PC-3 (cell line): ENCODE data around the gene PPARG. TPM values are rescaled to one million over a fixed set of nuclear protein-coding genes. Genes with fewer than 3 reads are reported as not detected.

Experiments
- ATAC-seq: fragments of 200-7000 bp; cut with Tn5 transposase; 2 replicates; pipeline ENCODE4 v1.9.1; 2020; ENCODE audit warnings: mild to moderate bottlenecking, moderate library complexity
- BruUV-seq: library from RNA; stranded (reverse); fragments of 400-500 nt; replicated peaks from 2 replicates; lab custom pipeline; 2021; lab: Mats Ljungman, UMichigan
- CTCF ChIA-PET: fragments of 300-600 bp; sonication (Branson Sonifier 250); formaldehyde crosslinking; loops from one replicate; lab custom pipeline; 2022; ENCODE audit warnings: antibody characterized with exemption; lab: Charles Lee
- POLR2A ChIA-PET: fragments of 300-600 bp; sonication (Branson Sonifier 250); formaldehyde crosslinking; loops from one replicate; lab custom pipeline; 2022; ENCODE audit warnings: antibody characterized with exemption; ENCODE audit not compliant: unreplicated experiment; lab: Charles Lee
- DNase-seq: peaks from one replicate; pipeline ENCODE4 v3.0.0-alpha.2; 2015
- H2AFZ ChIP-seq: fragments of 300-600 bp; sonication (generic); 2 replicates; pipeline ENCODE4 v1.6.0; 2016; ENCODE audit warnings: antibody characterized with exemption, low read length
- H3F3A ChIP-seq: fragments of 300-600 bp; sonication (generic); one replicate; pipeline ENCODE4 v1.6.0; 2017; ENCODE audit warnings: antibody characterized with exemption, low read length, control low read depth, mild to moderate bottlenecking; ENCODE audit not compliant: unreplicated experiment
- H3K27ac ChIP-seq: fragments of 300-600 bp; sonication (generic); 2 replicates; pipeline ENCODE4 v1.5.1; 2016; ENCODE audit warnings: mild to moderate bottlenecking, low read length
- H3K27me3 ChIP-seq: fragments of 300-600 bp; sonication (generic); 2 replicates; pipeline ENCODE4 v1.6.1; 2016; ENCODE audit warnings: low read length, mixed read lengths
- H3K36me3 ChIP-seq: fragments of 300-600 bp; sonication (generic); 2 replicates; pipeline ENCODE4 v1.6.1; 2016; ENCODE audit warnings: low read depth, mixed run types, low read length, mixed read lengths
- H3K4me1 ChIP-seq: fragments of 300-600 bp; sonication (generic); 2 replicates; pipeline ENCODE4 v1.5.1; 2016; ENCODE audit warnings: low read length; ENCODE audit not compliant: insufficient read depth
- H3K4me2 ChIP-seq: fragments of 300-600 bp; sonication (generic); 2 replicates; pipeline ENCODE4 v1.6.0; 2016; ENCODE audit warnings: low read length
- H3K4me3 ChIP-seq: fragments of 300-600 bp; sonication (generic); 2 replicates; pipeline ENCODE4 v1.5.1; 2016; ENCODE audit warnings: mild to moderate bottlenecking, low read length, mixed read lengths
- H3K79me2 ChIP-seq: fragments of 300-600 bp; sonication (generic); 2 replicates; pipeline ENCODE4 v1.6.1; 2017; ENCODE audit warnings: low read length, mixed read lengths
- H3K9ac ChIP-seq: fragments of 300-600 bp; sonication (generic); 2 replicates; pipeline ENCODE4 v1.6.0; 2016; ENCODE audit warnings: mild to moderate bottlenecking, low read length
- H3K9me2 ChIP-seq: fragments of 300-600 bp; sonication (generic); replicated peaks from 2 replicates; pipeline ENCODE4 v1.6.1; 2016; ENCODE audit warnings: mixed run types, low read length, mixed read lengths
- H3K9me3 ChIP-seq: fragments of 300-600 bp; sonication (generic); 2 replicates; pipeline ENCODE4 v1.6.1; 2016; ENCODE audit warnings: low read length, mixed read lengths
- H4K20me1 ChIP-seq: fragments of 300-600 bp; sonication (generic); 2 replicates; pipeline ENCODE4 v1.6.1; 2016; ENCODE audit warnings: low read length, mixed read lengths
- EZH2 ChIP-seq: fragments of 300-600 bp; sonication (generic); IDR thresholded peaks from one replicate; pipeline ENCODE4 v1.6.1; 2017; ENCODE audit warnings: antibody characterized with exemption, mild to moderate bottlenecking, low read length; ENCODE audit not compliant: unreplicated experiment
- EZH2phosphoT487 ChIP-seq: fragments of 300-600 bp; sonication (generic); IDR thresholded peaks from 2 replicates; pipeline ENCODE4 v1.6.1; 2018; ENCODE audit warnings: mild to moderate bottlenecking, antibody characterized with exemption, low read length, borderline replicate concordance
- intact Hi-C: fragments of 100-400 bp; cut with micrococcal nuclease; formaldehyde crosslinking; loops from 2 replicates; pipeline ENCODE4 v1.9.0; 2023
- total RNA-seq: library from RNA; depleted of rRNA; stranded (reverse); fragments of >200 nt; gene quantifications from 2 replicates; pipeline ENCODE4 v1.2.3, GENCODE V29; 2014
- TF ChIP-seq, protein P1 (sequence below): fragments of 300-600 bp; sonication (generic); conservative IDR thresholded peaks from 2 replicates; pipeline ENCODE4 v1.5.1; 2017; ENCODE audit warnings: antibody characterized with exemption, low read depth, mild to moderate bottlenecking, low read length

The PPARG gene
- total RNA-seq, 1 experiment from 2014 or later, result 250 TPM

DNA sequence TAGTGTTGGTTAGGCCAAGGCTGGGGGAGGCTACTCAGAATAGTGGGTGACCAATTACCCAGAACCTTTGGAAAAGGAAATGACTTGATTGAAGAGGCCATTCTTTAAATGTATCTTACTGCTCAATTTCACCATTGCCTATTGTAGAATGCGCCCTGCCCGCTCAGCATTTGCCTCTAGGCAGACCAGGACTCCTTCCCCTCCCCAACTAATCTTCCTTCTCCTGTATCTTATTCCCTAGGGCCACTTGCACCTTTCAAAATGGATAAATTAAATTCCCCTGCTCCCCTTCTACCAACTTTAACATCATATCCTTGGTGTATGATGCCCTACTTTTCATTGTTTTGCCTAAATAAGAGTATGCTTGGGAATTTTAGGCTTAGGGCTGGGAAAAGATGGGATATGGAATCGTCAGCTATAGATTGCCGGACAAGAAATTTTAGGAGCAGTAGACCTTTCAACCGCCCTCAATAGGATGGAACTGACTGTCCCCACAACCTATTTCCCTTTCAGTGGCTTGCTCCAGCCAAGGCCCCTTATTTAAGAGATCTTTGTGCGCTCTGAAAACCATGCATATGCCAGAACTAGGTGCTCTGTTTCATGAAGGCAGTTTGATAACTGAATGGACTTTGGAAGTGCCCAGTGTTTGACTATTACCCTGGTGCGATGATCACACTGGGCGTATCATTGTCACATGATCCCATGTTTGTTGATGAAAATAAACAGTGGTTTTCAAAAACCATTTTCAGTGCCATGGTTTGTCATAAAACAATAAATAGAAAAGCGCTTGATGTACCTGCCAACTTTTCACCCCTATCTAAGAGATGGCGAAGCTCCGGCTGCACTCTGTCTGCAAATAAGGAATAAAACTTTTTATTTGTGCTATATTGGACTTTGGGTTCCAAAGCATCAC is 121.1 kb downstream of the PPARG start:
- no peak overlapping the region for H3K4me3 ChIP-seq
- DNase-seq, result no peak
- H3K9me3 ChIP-seq, result no peaks in the 10 kb centered on the region
- H3F3A ChIP-seq, result peaks cover 29% of the 10 kb centered on the region
- no peak overlapping the region for H3K9ac ChIP-seq
- H3K27me3 ChIP-seq, result no peaks in the 10 kb centered on the region
- BruUV-seq, result TSS peak; percentile 20
- peaks cover 30% of the 10 kb centered on the region for H3K4me1 ChIP-seq
- no peak; the same call in 1 of the 2 replicates for ATAC-seq
- H2AFZ ChIP-seq, result no peak overlapping the region
- H3K79me2 ChIP-seq, result no peaks in the 10 kb centered on the region
- CTCF ChIA-PET, result no interaction called here
- no peak overlapping the region for H3K4me2 ChIP-seq
- POLR2A ChIA-PET, result no interaction called here
- peak overlapping the region; percentile 19 for H3K27ac ChIP-seq
- TF ChIP-seq EZH2phosphoT487 (no peak), EZH2 (no peak)
- TF ChIP-seq, protein P1, sequence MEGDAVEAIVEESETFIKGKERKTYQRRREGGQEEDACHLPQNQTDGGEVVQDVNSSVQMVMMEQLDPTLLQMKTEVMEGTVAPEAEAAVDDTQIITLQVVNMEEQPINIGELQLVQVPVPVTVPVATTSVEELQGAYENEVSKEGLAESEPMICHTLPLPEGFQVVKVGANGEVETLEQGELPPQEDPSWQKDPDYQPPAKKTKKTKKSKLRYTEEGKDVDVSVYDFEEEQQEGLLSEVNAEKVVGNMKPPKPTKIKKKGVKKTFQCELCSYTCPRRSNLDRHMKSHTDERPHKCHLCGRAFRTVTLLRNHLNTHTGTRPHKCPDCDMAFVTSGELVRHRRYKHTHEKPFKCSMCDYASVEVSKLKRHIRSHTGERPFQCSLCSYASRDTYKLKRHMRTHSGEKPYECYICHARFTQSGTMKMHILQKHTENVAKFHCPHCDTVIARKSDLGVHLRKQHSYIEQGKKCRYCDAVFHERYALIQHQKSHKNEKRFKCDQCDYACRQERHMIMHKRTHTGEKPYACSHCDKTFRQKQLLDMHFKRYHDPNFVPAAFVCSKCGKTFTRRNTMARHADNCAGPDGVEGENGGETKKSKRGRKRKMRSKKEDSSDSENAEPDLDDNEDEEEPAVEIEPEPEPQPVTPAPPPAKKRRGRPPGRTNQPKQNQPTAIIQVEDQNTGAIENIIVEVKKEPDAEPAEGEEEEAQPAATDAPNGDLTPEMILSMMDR, result no peak
- no peaks in the 10 kb centered on the region for H3K9me2 ChIP-seq
- intact Hi-C loops, result no loop called here
- no peaks in the 10 kb centered on the region for H4K20me1 ChIP-seq
- peaks cover 81% of the 10 kb centered on the region for H3K36me3 ChIP-seq

DNA sequence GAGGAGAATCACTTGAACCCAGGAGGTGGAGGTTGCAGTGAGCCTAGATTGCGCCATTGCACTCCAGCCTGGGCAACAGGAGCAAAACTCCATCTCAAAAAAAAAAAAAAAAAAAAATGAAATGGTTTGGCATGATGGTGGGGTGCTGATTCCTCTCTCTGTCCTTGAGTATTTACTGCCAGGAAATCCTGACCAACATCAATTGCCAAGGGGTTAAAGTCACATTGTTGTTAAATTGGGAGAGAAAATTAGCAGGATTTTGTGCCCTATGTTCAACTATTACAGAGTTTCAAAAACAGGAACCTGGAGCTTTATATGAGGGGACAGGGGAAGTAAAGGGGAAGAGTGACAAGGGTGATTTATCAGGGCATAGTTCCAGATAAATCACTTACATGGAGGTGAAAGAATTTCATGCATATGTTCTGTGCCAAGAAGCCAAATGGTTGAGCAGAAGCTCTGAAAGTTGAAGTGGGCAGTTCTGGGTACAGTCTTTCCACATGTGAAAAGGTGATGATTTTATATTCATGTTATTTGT is 124.9 kb downstream of the PPARG start:
- H3K36me3 ChIP-seq, result peaks cover 80% of the 10 kb centered on the region
- no peak overlapping the region for H2AFZ ChIP-seq
- no peak overlapping the region for H3K4me2 ChIP-seq
- CTCF ChIA-PET, result no interaction called here
- H3F3A ChIP-seq, result peaks cover 20% of the 10 kb centered on the region
- ATAC-seq (no peak), DNase-seq (no peak)
- H3K9me2 ChIP-seq, result no peaks in the 10 kb centered on the region
- no peak overlapping the region for H3K4me3 ChIP-seq
- no peaks in the 10 kb centered on the region for H4K20me1 ChIP-seq
- intact Hi-C loops, result no loop called here
- TF ChIP-seq, protein P1, result no peak
- no peak for TF ChIP-seq EZH2
- no peak for TF ChIP-seq EZH2phosphoT487
- no peaks in the 10 kb centered on the region for H3K9me3 ChIP-seq
- H3K4me1 ChIP-seq, result peaks cover 12% of the 10 kb centered on the region; the same call in 1 of the 2 replicates
- H3K27ac ChIP-seq, result no peak overlapping the region
- BruUV-seq, result no TSS peak
- H3K9ac ChIP-seq, result no peak overlapping the region
- POLR2A ChIA-PET, result no interaction called here
- no peaks in the 10 kb centered on the region for H3K27me3 ChIP-seq
- 0 out of 2 replicates have a peak, but pooled peaks cover 5% of the 10 kb centered on the region for H3K79me2 ChIP-seq
